Measurements from ENCODE around the gene TESK2. TPM values are rescaled to one million over a fixed set of nuclear protein-coding genes. Genes with fewer than 3 reads are reported as not detected.

The TESK2 gene
- total RNA-seq, 6 donors from 2014 or later, result 2.3 to 7.4 (median 5.7) TPM

GRCh38 chr1:45322486-45323040, 168.4 kb downstream of the TESK2 start:
- H3K9me3 ChIP-seq, result no peaks in the 10 kb centered on the region
- TF ChIP-seq EP300 (IDR thresholded peaks at IDR 0.05), result no peak
- TF ChIP-seq POLR2A (IDR thresholded peaks at IDR 0.05), result no peak
- no peak for TF ChIP-seq CTCF (IDR thresholded peaks at IDR 0.05)
- no peak for TF ChIP-seq POLR2AphosphoS5 (IDR thresholded peaks at IDR 0.05)
- no peaks in the 10 kb centered on the region for H3K27me3 ChIP-seq
- H3K27ac ChIP-seq, result no peak overlapping the region
- DNase-seq, result no peak
- no peak overlapping the region for H3K4me3 ChIP-seq
- no peak for ATAC-seq (ENCODE audit: low FRiP score in 2 of 2)
- H3K4me1 ChIP-seq, result peaks cover 11 to 17% (median 13%) of the 10 kb centered on the region in 4 donors
- WGBS, 2 donors, result 94 to 95% methylated on average over 10 of the region's 10 CpGs
- H3K36me3 ChIP-seq, result no peaks in the 10 kb centered on the region

- ATAC-seq (ENCODE audit: low FRiP score in 2 of 2), result no peak
- Histone ChIP-seq H3K4me1 (peaks cover 0 to 6% (median 4%) of the 10 kb centered on the region in 4 donors), H3K27ac (no peak overlapping the region), H3K36me3 (no peaks in the 10 kb centered on the region), H3K27me3 (no peaks in the 10 kb centered on the region), H3K4me3 (no peak overlapping the region), H3K9me3 (no peaks in the 10 kb centered on the region)
- 96% methylated on average over 5 of the region's 5 CpGs for WGBS, 2 donors
- no peak for DNase-seq
- TF ChIP-seq POLR2A (IDR thresholded peaks at IDR 0.05) (no peak), EP300 (IDR thresholded peaks at IDR 0.05) (no peak), POLR2AphosphoS5 (IDR thresholded peaks at IDR 0.05) (no peak), CTCF (IDR thresholded peaks at IDR 0.05) (no peak)
Measured at GRCh38 chr1:45321444-45321843, 169.5 kb downstream of the TESK2 start.

DNA sequence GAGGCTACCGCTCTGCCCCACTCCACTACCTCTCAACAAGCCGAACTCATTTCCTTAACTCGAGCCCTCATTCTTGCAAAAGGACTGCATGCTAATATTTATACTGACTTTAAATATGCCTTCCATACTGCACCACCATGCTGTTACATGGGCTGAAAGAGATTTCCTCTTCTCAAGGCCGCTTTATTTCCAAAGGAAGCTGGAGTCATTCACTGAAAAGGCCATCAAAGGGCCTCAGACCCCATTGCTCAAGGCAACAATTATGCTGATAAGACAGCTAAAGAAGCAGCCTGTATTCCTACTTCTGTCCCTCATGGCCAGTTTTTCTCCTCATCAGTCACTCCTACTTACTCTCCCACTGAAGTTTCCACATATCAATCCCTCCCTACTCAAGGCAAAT, 171.2 kb downstream of the TESK2 start:
- 76 to 87% methylated on average over 4 of the region's 4 CpGs for WGBS, 2 donors
- Histone ChIP-seq H3K9me3 (no peaks in the 10 kb centered on the region), H3K27me3 (no peaks in the 10 kb centered on the region), H3K4me3 (no peak overlapping the region), H3K36me3 (no peaks in the 10 kb centered on the region), H3K27ac (no peak overlapping the region), H3K4me1 (no peaks in the 10 kb centered on the region)
- ATAC-seq (ENCODE audit: low FRiP score in 2 of 2) (no peak), DNase-seq (no peak)
- no peak for TF ChIP-seq POLR2AphosphoS5 (IDR thresholded peaks at IDR 0.05)
- TF ChIP-seq POLR2A (IDR thresholded peaks at IDR 0.05), result no peak
- TF ChIP-seq EP300 (IDR thresholded peaks at IDR 0.05), result no peak
- TF ChIP-seq CTCF (IDR thresholded peaks at IDR 0.05), result no peak

GRCh38 chr1:45317166-45317565, 173.8 kb downstream of the TESK2 start:
- no peak for DNase-seq
- Histone ChIP-seq H3K9me3 (no peaks in the 10 kb centered on the region), H3K4me3 (no peak overlapping the region), H3K4me1 (no peaks in the 10 kb centered on the region), H3K27me3 (no peaks in the 10 kb centered on the region), H3K27ac (no peak overlapping the region), H3K36me3 (no peaks in the 10 kb centered on the region)
- 73 to 81% methylated on average over 4 of the region's 4 CpGs for WGBS, 2 donors
- no peak for TF ChIP-seq EP300 (IDR thresholded peaks at IDR 0.05)
- ATAC-seq (ENCODE audit: low FRiP score in 2 of 2), result no peak

DNA sequence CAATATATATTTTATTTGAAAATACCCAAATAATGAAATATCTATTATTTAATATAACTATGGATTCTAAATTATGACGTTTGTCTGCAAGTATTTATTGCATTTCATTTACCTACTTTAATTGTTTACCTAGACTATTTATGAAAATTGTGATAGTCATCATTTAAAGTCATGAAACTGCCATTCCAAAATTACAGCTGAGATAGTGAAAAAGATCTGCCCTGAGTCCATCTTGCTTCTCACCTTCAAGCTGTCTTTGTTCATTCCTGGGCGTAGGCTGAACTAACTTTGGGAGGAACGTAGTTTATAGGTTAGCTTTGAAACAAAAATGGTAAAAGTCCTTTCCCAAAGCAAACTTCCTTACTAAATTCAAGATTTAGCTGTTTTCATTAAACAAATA, 176.7 kb downstream of the TESK2 start:
- ATAC-seq (ENCODE audit: low FRiP score in 2 of 2) (no peak), DNase-seq (no peak)
- 84 to 86% methylated on average over 3 of the region's 3 CpGs for WGBS, 2 donors
- no peaks in the 10 kb centered on the region for H3K36me3 ChIP-seq
- no peak overlapping the region for H3K4me3 ChIP-seq
- H3K9me3 ChIP-seq, result no peaks in the 10 kb centered on the region
- H3K27me3 ChIP-seq, result no peaks in the 10 kb centered on the region
- H3K27ac ChIP-seq, result no peak overlapping the region
- no peak for TF ChIP-seq EP300 (IDR thresholded peaks at IDR 0.05)
- no peaks in the 10 kb centered on the region for H3K4me1 ChIP-seq

DNA sequence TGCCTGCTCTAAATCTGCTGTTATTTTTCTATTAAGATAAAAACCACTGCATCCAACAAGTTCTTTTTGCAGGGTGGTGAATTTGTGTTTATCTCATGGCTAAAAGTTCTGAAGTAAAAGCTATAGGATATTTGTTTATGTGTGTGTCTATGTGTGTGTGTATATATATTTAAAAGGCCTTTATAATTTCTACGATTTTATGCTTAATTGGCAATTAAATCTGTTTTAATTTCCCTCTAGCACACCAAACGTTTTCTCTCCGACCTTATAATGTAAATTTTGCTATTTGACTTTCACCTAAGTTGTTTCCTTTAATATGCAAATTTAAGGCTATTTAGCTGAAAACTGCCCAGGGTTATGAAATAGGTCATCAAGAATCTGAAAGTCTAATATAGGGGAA, 184.1 kb downstream of the TESK2 start:
- Histone ChIP-seq H3K27ac (no peak overlapping the region), H3K4me1 (peaks cover 9 to 14% (median 13%) of the 10 kb centered on the region in 4 donors), H3K4me3 (no peak overlapping the region), H3K27me3 (no peaks in the 10 kb centered on the region), H3K9me3 (no peaks in the 10 kb centered on the region), H3K36me3 (no peaks in the 10 kb centered on the region)
- no peak for ATAC-seq (ENCODE audit: low FRiP score in 2 of 2)
- TF ChIP-seq CTCF (IDR thresholded peaks at IDR 0.05), result no peak
- no peak for TF ChIP-seq POLR2A (IDR thresholded peaks at IDR 0.05)
- TF ChIP-seq POLR2AphosphoS5 (IDR thresholded peaks at IDR 0.05), result no peak
- no peak for TF ChIP-seq EP300 (IDR thresholded peaks at IDR 0.05)
- 74 to 83% methylated on average over 3 of the region's 3 CpGs for WGBS, 2 donors
- DNase-seq, result no peak
